Measurements from ENCODE around the gene SEMA3A.
"Not testable (repeated sequence)": the region's sequence is repeated elsewhere in the genome, so short reads cannot be mapped to it uniquely, and the experiment has no call there.

The SEMA3A gene

DNA sequence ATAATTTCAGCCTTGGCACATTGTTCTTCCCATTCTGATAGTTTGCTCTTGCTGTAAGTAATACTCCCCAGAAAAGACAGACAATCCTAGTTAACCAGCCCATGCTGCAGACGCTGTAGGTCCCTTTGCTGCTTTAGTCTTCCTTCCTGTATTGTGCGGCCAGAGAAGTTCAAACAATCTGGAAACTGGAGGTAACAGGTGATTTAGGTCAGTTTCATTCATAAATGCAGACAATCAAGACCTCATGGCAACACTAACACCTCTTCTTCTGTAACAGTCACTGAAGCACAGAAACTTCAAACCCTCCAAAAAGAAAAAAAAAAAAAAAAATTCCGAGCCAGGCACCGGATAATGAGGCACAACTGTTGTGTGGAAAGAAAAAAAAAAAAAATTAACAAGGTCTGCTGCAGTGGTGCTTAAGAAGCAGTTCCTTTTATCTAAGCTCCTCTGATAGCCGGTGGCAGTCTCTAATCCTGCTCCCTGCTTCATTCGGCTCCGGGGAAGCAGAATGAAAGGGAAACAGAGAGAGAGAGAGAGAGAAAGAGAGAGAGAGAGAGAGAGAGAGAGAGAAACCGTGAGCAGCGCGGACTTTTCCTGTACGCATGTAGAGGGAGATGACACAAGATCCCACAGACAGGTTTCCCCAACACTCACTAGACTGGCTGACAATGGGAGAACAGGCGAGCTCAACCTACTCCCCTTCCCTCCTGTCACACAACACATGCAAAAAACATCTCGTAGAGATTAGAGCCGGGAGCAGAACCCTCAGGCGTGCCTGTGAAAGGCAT lies at the start of gene SEMA3A:
Gene SEMA3A, minus strand, starts transcription at position 306 of the 788 bp plus-strand sequence. Its CDS starts 203 bp downstream, at position 103.
- DNase-seq (ENCODE audit: low read depth, low spot score): no peak

DNA sequence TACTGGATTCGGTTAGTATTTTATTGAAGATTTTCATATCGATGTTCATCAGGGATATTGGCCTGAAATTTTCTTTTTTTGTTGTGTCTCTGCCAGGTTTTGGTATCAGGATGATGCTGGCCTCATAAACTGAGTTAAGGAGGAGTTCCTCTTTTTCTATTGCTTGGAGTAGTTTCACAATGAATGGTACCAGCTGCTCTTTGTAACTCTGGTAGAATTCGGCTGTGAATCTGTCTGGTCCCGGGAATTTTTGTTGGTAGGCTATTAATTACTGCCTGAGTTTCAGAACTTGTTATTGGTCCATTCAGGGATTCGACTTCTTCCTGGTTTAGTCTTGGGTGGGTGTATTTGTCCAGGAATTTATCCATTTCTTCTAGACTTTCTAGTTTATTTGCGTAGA lies 48.4 kb upstream of the SEMA3A start:
- not testable (repeated sequence) for DNase-seq (ENCODE audit: low read depth, low spot score)

DNA sequence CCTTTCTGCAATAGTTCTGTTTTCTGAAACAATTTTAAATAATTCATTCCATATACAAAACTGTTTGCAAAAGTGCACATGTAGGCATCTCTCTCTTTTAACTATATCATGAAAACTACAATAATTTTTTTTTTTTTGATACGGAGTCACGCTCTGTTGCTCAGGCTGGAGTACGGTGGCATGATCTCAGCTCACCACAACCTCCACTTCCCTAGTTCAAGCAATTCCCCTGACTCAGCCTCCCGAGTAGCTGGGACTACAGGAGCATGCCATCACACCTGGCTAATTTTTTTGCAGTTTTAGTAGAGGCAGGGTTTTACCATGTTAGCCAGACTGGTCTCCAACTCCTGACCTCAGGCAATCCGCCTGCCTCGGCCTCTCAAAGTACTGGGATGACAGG lies 44.0 kb upstream of the SEMA3A start:
- DNase-seq (ENCODE audit: low read depth, low spot score): no peak

DNA sequence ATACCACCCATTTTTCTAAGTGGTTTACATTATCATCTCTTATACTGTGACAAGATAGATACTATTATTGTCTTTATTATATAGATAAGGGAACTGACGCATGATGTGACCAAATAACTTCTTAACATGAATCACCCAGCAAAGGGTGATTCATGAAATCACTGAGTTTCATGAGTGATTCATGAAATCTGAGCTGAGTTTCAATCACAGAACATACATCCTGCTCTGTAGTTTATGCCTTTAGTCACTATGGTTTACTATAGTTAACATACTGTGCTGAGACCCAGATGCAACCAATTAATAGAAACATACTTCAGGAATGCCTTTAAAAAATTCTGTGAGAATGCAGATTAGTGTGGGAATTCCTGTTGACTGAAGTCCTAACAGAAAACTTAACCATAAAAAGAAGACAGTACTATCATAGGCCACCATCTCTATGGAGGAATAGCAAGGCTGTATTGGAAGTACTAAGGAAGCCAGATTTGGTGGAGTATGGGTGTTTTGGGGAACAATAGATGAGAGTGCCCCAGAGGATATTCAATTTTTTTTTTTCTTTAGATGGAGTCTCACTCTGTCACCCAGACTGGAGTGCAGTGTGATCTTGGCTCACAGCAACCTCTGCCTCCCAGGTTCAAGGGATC lies 43.1 kb upstream of the SEMA3A start:
- no peak for DNase-seq (ENCODE audit: low read depth, low spot score)

DNA sequence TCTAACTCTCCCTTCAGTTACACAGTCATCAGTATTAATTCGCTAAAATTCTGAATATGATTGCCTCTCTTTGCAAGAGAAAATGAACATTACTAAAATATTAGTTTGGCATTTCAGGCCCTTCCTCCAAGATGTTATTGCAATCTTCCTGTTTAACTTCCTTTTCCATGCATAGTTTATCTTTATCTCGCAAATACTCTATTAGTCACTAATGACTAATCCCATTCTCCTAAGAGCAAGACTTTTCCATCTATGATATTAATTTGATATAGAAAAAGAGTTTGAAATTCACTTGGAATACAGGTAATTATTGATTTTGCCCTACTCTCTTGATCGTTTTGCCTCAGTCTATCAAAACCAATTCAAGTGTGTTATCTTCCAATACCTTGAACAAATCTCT lies 41.8 kb upstream of the SEMA3A start:
- no peak for DNase-seq (ENCODE audit: low read depth, low spot score)

DNA sequence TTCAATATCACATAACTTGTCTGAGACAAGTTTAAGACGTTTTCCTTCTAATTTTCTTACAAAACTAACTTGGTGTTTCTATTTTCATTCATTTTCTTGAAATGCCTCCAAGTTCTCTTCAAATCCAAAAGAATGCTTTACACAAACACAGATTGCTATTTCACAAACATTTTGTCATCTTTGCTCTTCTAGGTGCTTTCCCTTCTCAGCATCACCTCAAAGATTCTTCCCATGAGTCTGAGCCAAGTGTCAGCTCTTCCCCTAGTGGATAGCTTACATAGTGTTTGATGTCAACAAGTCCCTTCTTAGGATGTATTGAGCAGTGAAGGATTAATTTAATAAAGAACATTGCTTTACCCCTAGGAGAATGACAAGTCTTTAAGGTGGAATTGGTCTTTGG lies 38.1 kb upstream of the SEMA3A start:
- no peak for DNase-seq (ENCODE audit: low read depth, low spot score)

DNA sequence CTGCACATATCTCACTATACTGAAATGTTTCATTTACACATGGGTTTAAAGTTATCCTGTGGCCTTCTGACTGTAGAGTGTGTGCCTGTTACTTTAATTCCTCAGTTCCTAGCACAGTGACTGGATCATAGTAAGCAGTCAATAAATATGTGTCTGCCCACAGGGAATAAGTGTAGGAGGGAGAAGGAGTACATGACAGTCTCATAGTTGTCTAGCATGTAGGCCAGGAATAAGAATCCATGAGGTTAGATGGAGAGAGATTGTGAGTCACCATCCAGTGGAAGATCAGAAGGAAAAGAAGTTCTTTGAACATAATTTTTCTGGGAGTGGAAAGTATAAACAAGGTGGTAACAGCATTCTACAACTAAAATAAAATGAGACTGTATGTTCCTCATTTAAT lies 36.6 kb upstream of the SEMA3A start:
- no peak for DNase-seq (ENCODE audit: low read depth, low spot score)

DNA sequence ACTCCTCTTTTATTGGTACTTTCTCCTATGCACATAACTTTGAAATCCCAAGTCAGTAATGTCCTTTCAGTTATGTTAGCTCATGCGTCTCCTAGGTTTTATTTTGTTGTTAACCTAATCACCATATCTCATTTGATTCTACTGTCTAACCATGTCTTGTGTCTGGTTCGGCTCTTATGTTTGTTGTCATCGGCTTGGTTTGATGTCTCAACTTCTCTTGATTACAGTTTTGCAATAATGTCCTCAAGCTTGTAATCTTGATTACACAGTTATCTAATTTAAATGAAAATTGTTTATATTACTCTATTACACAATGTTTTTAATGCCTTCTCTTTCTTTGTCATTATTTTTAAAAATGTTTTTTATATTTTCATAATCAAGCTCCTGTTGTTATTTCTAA lies 35.9 kb upstream of the SEMA3A start:
- no peak for DNase-seq (ENCODE audit: low read depth, low spot score)

DNA sequence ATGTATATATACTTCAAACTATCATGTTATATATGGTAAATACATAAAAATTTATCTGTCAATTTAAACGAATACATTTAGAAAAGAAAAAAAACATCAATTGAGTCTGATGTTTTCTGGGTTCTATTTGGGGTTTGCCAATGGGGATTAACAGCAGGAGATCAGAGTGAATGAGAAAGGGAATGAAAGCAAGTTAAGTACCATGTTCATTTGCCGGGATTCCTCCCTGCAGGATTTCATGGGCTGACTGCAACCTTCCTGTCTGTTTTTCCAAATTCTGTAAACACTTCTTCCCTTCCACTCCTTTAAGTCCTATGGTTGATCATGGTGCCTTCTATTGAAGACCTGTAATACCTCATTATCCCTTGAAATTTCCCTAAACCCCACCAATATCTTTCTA lies 33.9 kb upstream of the SEMA3A start:
- DNase-seq (ENCODE audit: low read depth, low spot score): no peak

DNA sequence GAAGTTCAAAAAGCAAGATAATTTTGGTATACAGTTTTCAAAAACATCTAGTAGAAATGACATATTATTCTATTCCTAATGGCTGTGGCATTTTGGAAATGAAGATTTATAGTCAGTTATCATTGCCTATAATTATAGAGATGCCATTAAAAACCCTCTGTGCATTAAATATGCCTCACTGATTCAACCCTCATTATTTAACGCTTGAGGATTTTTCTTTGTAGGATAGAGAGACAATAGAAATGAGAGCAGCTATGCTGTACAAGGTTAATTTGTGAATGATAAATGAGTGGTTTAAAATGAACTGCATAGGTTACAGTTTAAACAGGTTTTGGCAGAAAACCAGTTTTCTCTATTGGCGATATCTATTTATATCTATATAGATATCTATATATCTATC lies 32.2 kb upstream of the SEMA3A start:
- DNase-seq (ENCODE audit: low read depth, low spot score): no peak

DNA sequence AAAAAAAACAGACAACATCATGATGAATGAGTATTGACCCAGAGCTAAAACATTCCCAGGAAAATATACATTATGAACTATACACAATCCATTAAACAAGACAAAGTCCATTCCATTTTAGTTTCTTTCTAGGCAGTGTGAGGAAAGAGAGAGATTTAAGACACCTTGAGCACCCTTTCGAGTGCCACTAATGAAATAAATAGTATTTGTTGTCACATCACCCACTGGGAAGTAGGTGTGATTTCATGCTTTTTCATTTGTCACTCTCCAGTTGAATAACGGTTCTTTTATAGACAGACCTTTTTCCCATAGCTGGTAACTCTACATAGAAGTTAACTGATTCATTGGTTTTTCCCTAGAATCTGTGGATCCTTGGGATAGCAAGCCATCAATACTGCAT lies 29.9 kb upstream of the SEMA3A start:
- no peak for DNase-seq (ENCODE audit: low read depth, low spot score)

DNA sequence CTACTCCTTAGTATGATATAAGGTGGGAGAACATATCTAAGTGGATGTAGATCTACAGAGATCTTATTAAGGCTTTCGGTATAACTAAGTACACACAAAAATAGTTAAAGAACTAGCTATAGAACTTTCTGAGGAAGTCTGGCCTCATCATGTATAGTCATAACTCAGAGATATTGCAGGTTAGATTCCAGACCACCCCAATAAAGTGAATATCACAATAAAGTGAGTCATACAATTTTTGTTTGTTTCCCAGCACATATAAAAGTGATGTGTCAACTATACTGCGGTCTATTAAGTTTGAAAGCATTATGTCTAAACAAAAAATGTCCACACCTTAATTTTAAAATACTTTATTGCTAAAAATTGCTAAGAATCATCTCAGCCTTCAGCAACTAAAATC lies 24.7 kb upstream of the SEMA3A start:
- no peak for DNase-seq (ENCODE audit: low read depth, low spot score)

DNA sequence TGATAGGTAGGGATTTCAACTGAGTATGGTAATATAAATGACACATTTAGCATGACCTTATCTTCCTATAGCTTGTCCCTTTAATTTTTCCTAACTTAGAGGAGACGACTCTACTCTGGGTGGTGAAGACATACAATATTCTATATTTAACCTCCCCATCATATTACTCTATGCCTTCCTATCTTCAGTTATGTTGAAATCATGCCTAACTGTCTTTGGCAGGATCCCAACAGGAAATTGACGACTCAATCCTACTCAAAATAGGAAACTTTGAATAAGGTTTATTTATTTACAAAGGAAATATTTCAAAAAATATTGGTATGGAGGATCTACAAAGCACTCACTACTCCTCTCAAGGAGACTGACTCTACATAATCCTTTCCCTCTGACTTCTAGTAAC lies 24.1 kb upstream of the SEMA3A start:
- no peak for DNase-seq (ENCODE audit: low read depth, low spot score)

DNA sequence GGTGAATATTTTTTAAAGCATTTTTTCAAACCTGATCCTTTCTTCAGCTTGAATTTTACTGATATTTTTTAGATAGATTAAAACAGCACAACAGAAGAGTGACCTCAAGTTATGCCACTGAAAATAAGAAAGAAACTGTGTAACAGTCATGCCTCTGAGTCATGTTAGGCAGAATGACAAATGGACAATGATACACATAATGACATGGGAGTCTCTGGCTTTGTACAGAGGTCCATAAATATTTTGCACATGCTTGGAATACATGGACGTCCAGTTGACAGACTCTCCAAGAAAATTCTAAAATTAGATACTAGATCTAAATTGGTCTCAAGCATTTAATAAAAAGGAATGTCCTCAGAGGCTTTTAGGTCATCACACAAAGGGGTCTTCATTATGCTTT lies 21.9 kb upstream of the SEMA3A start:
- DNase-seq (ENCODE audit: low read depth, low spot score): no peak

DNA sequence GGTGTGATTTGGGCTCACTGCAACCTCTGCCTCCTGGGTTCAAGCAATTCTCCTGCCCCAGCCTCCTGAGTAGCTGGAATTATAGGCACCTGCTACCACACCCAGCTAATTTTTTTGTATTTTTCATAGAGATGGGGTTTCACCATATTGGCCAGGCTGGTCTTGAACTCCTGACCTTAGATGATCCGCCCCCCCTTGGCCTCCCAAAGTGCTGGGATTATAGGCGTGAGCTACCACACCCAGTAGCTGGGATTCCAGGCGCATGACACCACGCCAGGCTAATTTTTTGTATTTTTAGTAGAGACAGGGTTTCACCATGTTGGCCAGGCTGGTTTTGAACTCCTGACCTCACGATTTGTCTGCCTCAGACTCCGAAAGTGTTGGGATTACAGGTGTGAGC lies 20.2 kb upstream of the SEMA3A start:
- DNase-seq (ENCODE audit: low read depth, low spot score): not testable (repeated sequence)

DNA sequence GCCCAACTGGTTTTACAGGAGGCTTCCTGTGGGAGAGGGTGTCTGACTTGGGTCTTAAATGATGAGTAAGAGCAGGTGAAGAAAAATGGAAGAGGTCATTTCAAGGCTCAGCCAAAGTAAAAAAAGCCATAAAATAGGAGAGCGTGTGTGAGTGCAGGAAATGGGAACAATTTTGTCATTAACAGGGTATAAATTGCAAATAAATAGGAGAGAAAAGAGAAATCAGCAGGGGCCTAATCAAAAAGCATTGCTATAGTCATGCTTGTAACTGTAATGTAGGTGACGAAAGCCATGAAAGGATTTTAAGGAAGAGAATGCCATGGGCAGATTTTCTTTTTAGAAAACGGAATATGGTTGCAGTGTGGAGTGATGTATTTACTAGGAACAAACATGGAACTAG lies 15.7 kb upstream of the SEMA3A start:
- DNase-seq (ENCODE audit: low read depth, low spot score): no peak

DNA sequence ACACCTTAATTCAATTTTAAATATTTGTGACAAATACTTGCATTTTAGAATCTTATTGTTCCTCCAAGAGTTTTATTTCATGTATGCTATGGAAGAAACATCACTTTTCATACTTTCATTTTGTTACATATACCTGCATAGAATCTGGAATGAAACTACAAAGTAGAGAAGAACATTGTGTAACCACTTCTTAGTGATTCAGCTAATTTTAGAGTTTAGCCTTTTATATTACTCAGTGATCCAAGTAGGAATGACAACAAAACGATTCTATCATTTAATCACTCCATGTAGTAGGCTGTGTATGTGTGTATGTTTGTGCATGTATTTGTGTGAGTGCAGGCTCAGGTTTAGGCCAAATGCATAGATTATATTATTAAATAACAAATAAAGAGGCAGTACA lies 14.4 kb upstream of the SEMA3A start:
- DNase-seq (ENCODE audit: low read depth, low spot score): no peak

DNA sequence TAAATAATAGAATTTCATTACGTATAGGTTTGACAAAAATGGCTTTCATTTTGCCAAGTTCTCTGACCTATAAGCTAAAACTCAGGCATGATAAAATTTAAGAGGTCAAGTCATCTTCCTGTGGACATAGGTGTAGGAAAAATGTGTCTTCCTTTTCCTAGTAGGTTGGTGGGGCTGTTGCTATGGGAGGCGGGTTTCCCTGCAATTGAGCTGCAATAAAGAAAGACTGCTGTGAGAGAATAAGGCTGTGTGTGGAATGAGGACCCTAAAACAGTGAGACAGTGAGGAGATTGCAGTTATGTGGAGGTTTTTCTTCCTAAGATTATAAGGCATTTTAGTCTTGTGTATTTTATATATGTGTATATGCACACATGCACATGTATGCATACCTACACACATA lies 13.0 kb upstream of the SEMA3A start:
- DNase-seq (ENCODE audit: low read depth, low spot score): no peak

DNA sequence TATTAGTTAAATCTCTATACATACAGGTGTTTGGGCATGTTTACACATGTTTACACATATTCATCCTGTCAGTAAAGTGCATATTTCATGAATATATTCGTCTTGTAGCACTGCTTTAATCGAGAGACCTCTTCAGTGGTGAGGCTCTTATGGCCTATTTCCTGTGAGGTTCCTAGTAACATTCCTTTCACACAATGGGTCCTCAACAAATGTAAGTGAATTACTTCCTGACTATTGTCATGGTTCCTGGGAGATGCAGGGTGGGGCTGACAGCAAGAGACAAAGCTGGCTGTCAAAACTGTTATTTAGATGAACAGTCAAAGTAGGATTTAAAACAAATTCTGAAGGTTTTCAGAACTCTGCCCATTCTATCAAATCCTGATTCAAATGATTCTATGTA lies 12.4 kb upstream of the SEMA3A start:
- DNase-seq (ENCODE audit: low read depth, low spot score): no peak

DNA sequence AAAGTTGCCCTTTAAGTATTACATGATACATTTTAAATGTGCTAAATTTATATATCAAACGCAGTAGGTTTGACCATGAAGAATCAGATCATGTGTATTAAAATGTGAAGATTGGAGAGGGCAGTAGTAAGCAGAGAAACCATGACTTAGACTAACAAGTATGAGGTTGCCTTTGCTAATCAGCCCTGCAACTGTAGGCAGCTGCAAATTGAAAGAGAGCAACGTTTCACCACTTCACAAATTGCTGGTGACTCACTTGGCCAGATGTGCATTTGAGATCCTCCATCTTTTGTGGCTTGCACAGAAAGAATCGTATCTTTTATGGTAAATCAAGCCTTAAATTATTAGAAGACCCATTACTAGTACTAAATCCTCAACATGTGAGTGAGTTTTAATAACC lies 10.1 kb upstream of the SEMA3A start:
- no peak for DNase-seq (ENCODE audit: low read depth, low spot score)

DNA sequence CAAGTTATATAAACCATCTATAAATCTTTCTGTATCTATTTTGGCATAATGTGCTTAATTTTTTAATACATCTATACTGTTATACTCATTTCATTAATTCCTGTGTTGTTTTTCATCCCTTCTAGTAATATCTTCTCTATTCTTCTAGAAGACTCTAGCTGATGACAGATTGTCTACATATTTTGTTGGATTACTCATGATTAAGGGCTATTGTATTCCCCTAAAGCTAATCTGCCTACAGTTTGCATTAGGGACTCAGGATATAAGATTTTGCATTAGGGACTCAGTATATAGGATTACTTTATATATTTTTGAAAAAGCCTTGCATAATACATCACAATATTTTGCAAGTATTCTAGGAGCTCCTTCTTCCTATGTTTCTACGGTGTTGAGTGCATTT lies 8.3 kb upstream of the SEMA3A start:
- no peak for DNase-seq (ENCODE audit: low read depth, low spot score)

DNA sequence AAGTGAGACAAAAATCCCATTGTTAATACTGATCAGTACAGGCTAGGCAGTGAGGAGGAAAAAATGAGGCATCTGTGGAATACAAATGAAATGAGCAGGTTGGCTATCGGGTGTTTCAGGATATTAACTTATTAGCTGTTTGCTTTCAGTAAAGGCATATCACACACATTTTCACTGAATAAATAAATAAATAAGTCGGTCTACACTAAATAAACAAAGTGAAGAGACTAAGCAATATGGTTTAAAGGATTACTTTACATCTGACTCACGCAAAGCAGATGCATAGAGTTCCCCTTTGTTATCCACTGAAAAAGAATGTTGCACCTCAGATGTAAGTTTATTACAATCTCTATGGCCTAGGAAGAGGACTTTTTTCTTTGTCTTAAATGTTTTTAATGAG lies 6.3 kb upstream of the SEMA3A start:
- no peak for DNase-seq (ENCODE audit: low read depth, low spot score)

DNA sequence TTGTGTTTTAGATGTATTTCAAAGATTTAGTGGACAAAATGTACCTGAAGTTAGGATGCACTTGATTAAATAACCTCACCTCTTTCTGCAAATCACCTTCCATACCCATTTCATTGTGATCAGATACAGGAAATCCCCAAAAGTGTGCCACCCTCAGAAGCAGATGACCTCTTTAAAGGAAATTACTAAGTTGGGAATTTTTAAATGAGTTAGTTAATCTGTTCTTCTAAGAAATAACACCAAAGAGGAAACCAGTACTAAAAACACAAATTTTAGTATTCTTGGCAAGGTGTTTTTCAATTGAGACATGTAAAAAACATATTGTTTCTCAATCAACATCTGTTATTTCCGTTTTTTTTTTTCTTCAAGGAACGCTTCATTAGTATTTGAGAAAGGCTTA lies 4.6 kb upstream of the SEMA3A start:
- DNase-seq (ENCODE audit: low read depth, low spot score): no peak

DNA sequence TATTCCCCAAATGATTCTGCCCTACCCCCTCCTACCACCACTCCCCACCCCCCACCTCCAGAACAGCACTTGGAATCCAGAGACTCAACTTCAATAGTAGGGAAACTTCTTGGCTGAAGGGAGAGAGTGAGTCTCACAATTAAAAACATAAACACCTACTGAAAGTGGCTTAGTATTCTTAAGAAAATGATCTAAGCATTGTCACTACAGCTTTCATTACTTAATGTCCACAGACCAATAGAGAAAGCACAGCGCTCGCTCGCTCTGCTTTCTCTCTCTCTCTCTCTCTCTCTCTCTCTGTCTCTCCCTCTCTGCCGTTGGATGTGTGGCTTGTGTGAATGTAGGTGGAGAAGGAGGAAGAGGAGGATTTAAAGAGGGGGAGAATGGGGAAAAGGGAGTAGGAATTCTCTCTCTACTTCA lies 1.5 kb upstream of the SEMA3A start:
- DNase-seq (ENCODE audit: low read depth, low spot score): no peak
